ENCODE measurements around the gene POLR2I.

GRCh38 chr19:36151144-36152018 is 36.7 kb upstream of the POLR2I start:
- TF ChIP-seq POLR2A (IDR thresholded peaks at IDR 0.05; ENCODE audit: low read depth, low read length) = no peak
- TF ChIP-seq CTCF (IDR thresholded peaks at IDR 0.05; ENCODE audit: extremely low read depth in 1 of 2, insufficient read depth in 1 of 2, low read depth in 1 of 2, low read length in 2 of 2) = no peak
- TF ChIP-seq JUN (IDR thresholded peaks at IDR 0.05; ENCODE audit: borderline replicate concordance, insufficient read depth, insufficient read length, low read depth) = no peak
- no peak for TF ChIP-seq EZH2 (IDR thresholded peaks at IDR 0.05; ENCODE audit: borderline replicate concordance, low read depth, low read length, severe bottlenecking)
- TF ChIP-seq MAX (IDR thresholded peaks at IDR 0.05; ENCODE audit: insufficient read depth, insufficient read length) = no peak
- TF ChIP-seq MYC (IDR thresholded peaks at IDR 0.05; ENCODE audit: low read depth, low read length) = no peak
- peak; percentile 9 for TF ChIP-seq POLR2AphosphoS5 (IDR thresholded peaks at IDR 0.05; ENCODE audit: insufficient read depth, low read depth, low read length)
- no peak for TF ChIP-seq GATA2 (IDR thresholded peaks at IDR 0.05; ENCODE audit: insufficient read depth, insufficient read length, low read depth, low read length)
- no peak for TF ChIP-seq FOS (IDR thresholded peaks at IDR 0.05; ENCODE audit: borderline replicate concordance, insufficient read depth, low read length)
